Immature natural killer cell (primary cell): ENCODE results near the gene C15orf62. TPM values are rescaled to one million over a fixed set of nuclear protein-coding genes. Genes with fewer than 3 reads are reported as not detected.

ENCODE experiments used
- DNase-seq, 3 donors: peaks; one replicate each; pipeline ENCODE4 v3.0.0; 2022; ENCODE audit warnings: mixed read lengths in 1 of 3
- H3K27ac Mint-ChIP-seq, 6 donors: one replicate each; pipeline ENCODE4 v1.8.0; 2020; ENCODE audit warnings: mixed read lengths in 6 of 6, mild to moderate bottlenecking in 5 of 6, inconsistent platforms in 4 of 6, moderate library complexity in 3 of 6
- H3K27me3 Mint-ChIP-seq, 3 donors: one replicate each; pipeline ENCODE4 v1.8.0; 2020 to 2021; ENCODE audit warnings: low read depth in 3 of 3, mild to moderate bottlenecking in 3 of 3, mixed read lengths in 3 of 3, moderate library complexity in 3 of 3, inconsistent platforms in 1 of 3
- H3K36me3 Mint-ChIP-seq, 3 donors: one replicate each; pipeline ENCODE4 v1.8.0; 2020; ENCODE audit warnings: mixed read lengths in 3 of 3, inconsistent platforms in 2 of 3, mild to moderate bottlenecking in 2 of 3
- H3K4me1 Mint-ChIP-seq, 2 donors: one replicate each; pipeline ENCODE4 v1.8.0; 2020; ENCODE audit warnings: inconsistent platforms in 2 of 2, mild to moderate bottlenecking in 2 of 2, mixed read lengths in 2 of 2, moderate library complexity in 1 of 2
- H3K4me3 Mint-ChIP-seq, 5 donors: one replicate each; pipeline ENCODE4 v1.8.0; 2020; ENCODE audit warnings: mild to moderate bottlenecking in 5 of 5, mixed read lengths in 5 of 5, inconsistent platforms in 3 of 5, moderate library complexity in 3 of 5
- H3K9me3 Mint-ChIP-seq, 6 donors: one replicate each; pipeline ENCODE4 v1.8.0; 2020; ENCODE audit warnings: mild to moderate bottlenecking in 6 of 6, mixed read lengths in 6 of 6, inconsistent platforms in 4 of 6, moderate library complexity in 3 of 6
- polyA plus RNA-seq, 3 donors: library from polyadenylated mRNA; unstranded; fragments of 300-500 nt; fragmentation: Illumina TruSeq; gene quantifications; one replicate each; pipeline ENCODE4 v1.2.3, GENCODE V29; 2021

Gene C15orf62
- polyA plus RNA-seq, 3 donors from 2014 or later: 0.08 to 0.12 TPM; not detected in 1

GRCh38 chr15:40775007-40775406 lies 5.2 kb downstream of the C15orf62 start:
- Mint-ChIP-seq H3K4me1 (peaks cover 43 to 51% of the 10 kb centered on the region in 2 donors), H3K9me3 (no peaks in the 10 kb centered on the region), H3K27ac (peak overlapping the region in 1 of 6 donors; percentile 5), H3K27me3 (peaks cover 0 to 3% (median 0%) of the 10 kb centered on the region in 3 donors), H3K36me3 (peaks cover 26 to 34% (median 28%) of the 10 kb centered on the region in 3 donors), H3K4me3 (peak overlapping the region in 1 of 5 donors; percentile 17)
- no peak for DNase-seq

GRCh38 chr15:40775740-40776536 lies 6.2 kb downstream of the C15orf62 start:
- DNase-seq: no peak
- peaks cover 26 to 34% (median 28%) of the 10 kb centered on the region in 3 donors for H3K36me3 Mint-ChIP-seq
- peak overlapping the region in 4 of 5 donors; percentile 18 to 89 (median 84) for H3K4me3 Mint-ChIP-seq
- peak overlapping the region in 3 of 6 donors; percentile 82 to 95 (median 88) for H3K27ac Mint-ChIP-seq
- H3K9me3 Mint-ChIP-seq: no peaks in the 10 kb centered on the region
- H3K27me3 Mint-ChIP-seq: peaks cover 0 to 3% (median 0%) of the 10 kb centered on the region in 3 donors
- H3K4me1 Mint-ChIP-seq: peaks cover 38 to 46% of the 10 kb centered on the region in 2 donors

DNA sequence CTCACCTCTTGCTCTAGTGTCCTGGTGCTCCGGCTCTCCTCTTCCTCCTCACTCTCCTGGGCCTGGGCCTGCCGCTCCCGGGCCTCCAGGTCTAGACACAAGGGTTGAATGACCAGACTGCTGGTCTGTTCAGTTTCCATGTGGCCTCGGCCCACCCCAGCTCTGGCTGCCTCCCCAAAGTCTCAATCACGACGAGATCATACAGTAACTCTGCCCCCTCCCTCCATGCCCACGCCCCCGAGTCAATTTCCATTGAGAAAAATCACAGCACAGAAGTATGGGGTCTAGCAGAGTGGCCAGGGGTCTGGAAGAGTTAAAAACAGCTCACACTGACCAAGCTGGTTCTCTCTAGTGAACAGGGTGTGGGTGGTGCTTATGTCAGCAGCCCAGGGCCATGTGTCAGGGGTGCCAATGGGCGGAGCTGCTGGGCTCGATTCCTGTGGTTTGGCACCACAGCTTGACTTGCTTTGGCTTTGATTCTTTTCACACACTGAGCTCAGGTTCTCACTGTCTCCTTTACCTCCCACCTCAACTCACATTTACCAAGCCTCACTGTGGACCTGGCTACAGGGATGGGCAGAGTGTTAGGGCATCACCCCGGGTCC lies 6.9 kb downstream of the C15orf62 start:
- DNase-seq: peak; percentile 84 to 86 (median 86)
- H3K36me3 Mint-ChIP-seq: peaks cover 26 to 34% (median 28%) of the 10 kb centered on the region in 3 donors
- H3K27ac Mint-ChIP-seq: peak overlapping the region; percentile 78 to 95 (median 90)
- H3K27me3 Mint-ChIP-seq: peaks cover 0 to 3% (median 0%) of the 10 kb centered on the region in 3 donors
- H3K4me3 Mint-ChIP-seq: peak overlapping the region; percentile 78 to 89 (median 83)
- no peaks in the 10 kb centered on the region for H3K9me3 Mint-ChIP-seq
- peaks cover 35 to 46% of the 10 kb centered on the region in 2 donors for H3K4me1 Mint-ChIP-seq

DNA sequence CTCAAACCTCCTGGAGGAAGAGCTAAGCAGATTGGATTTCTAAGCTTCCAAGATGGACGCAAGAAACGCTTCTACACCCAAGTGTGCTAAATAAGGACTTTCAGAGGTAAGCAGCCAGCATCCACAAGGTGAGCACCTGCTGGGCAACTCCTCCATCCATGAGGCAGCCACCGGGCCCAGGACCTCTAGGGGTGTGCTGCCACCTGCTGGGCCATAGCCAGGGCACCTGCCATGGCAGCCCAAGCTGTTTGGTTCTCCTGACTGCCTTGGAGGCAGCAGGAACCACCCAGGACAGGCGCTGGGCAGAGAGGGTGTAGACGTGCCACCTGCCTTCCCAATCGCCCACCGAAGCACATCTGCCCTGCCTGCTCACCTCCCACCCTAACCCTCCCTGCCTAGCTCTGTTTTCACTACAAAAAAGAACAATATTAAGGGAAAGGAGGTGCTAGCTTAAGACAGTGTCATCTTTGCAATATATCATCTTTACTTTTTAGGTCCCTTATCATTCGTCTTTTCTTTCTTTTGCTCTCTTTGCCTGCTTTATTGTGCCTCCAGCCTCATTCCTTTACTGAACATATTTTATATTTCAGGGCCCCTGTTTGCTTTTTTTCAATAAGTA lies 12.9 kb downstream of the C15orf62 start:
- Mint-ChIP-seq H3K4me1 (peaks cover 28 to 32% of the 10 kb centered on the region in 2 donors), H3K4me3 (no peak overlapping the region), H3K36me3 (peaks cover 6 to 9% (median 8%) of the 10 kb centered on the region in 3 donors), H3K27ac (peak overlapping the region in 2 of 6 donors; percentile 43 to 46), H3K27me3 (peaks cover 0 to 2% (median 0%) of the 10 kb centered on the region in 3 donors), H3K9me3 (no peaks in the 10 kb centered on the region)
- DNase-seq: peak; percentile 70 to 76 (median 76)

GRCh38 chr15:40785164-40785563 lies 15.4 kb downstream of the C15orf62 start:
- no peak overlapping the region for H3K4me3 Mint-ChIP-seq
- H3K36me3 Mint-ChIP-seq: peaks cover 0 to 3% (median 0%) of the 10 kb centered on the region in 3 donors
- peaks cover 31 to 34% of the 10 kb centered on the region in 2 donors for H3K4me1 Mint-ChIP-seq
- H3K27ac Mint-ChIP-seq: peak overlapping the region in 1 of 6 donors; percentile 55
- no peak for DNase-seq
- H3K27me3 Mint-ChIP-seq: peaks cover 0 to 2% (median 0%) of the 10 kb centered on the region in 3 donors
- H3K9me3 Mint-ChIP-seq: no peaks in the 10 kb centered on the region

- Mint-ChIP-seq H3K9me3 (no peaks in the 10 kb centered on the region), H3K36me3 (peaks cover 0 to 3% (median 0%) of the 10 kb centered on the region in 3 donors), H3K27ac (peak overlapping the region in 4 of 6 donors; percentile 30 to 71 (median 53)), H3K4me3 (no peak overlapping the region), H3K4me1 (peaks cover 31 to 34% of the 10 kb centered on the region in 2 donors), H3K27me3 (peaks cover 0 to 2% (median 0%) of the 10 kb centered on the region in 3 donors)
- DNase-seq: no peak
Observed at GRCh38 chr15:40785814-40786213, 16.0 kb downstream of the C15orf62 start.

- peak; percentile 19 to 25 (median 21) for DNase-seq
- H3K27me3 Mint-ChIP-seq: peaks cover 0 to 4% (median 0%) of the 10 kb centered on the region in 3 donors
- no peaks in the 10 kb centered on the region for H3K9me3 Mint-ChIP-seq
- peak overlapping the region; percentile 19 to 65 (median 63) for H3K4me3 Mint-ChIP-seq
- peak overlapping the region; percentile 71 to 90 (median 86) for H3K27ac Mint-ChIP-seq
- peaks cover 0 to 5% (median 2%) of the 10 kb centered on the region in 3 donors for H3K36me3 Mint-ChIP-seq
- peaks cover 29 to 32% of the 10 kb centered on the region in 2 donors for H3K4me1 Mint-ChIP-seq
Observed at GRCh38 chr15:40787344-40787841, 17.6 kb downstream of the C15orf62 start.

DNA sequence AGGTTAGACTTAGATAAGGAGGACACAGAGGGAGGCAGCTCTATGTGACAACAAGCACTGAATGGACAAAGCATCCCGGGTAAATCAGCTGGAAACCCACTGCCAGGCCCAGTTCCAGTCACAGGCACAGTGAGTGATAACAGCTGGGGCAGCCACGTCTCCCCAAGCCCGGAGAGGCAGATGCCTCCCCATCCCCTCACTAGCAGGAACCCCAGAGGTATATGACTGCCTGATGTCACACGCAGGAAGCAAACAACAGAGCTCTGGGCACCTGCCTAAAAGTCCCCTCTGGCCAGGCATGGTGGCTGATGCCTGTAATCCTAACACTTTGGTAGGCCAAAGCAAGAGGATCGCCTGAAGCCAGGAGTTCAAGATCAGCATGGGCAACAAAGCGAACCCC lies 18.2 kb downstream of the C15orf62 start:
- Mint-ChIP-seq H3K4me1 (peaks cover 25 to 27% of the 10 kb centered on the region in 2 donors), H3K27me3 (peaks cover 0 to 4% (median 0%) of the 10 kb centered on the region in 3 donors), H3K27ac (peak overlapping the region in 5 of 6 donors; percentile 71 to 90 (median 84)), H3K36me3 (peaks cover under 1 to 5% (median 1%) of the 10 kb centered on the region in 3 donors), H3K4me3 (peak overlapping the region in 2 of 5 donors; percentile 2 to 63), H3K9me3 (no peaks in the 10 kb centered on the region)
- no peak for DNase-seq

GRCh38 chr15:40789119-40789518 lies 19.3 kb downstream of the C15orf62 start:
- Mint-ChIP-seq H3K4me1 (peaks cover 25 to 27% of the 10 kb centered on the region in 2 donors), H3K9me3 (no peaks in the 10 kb centered on the region), H3K27me3 (peaks cover 0 to 2% (median 0%) of the 10 kb centered on the region in 3 donors), H3K27ac (peak overlapping the region in 5 of 6 donors; percentile 19 to 79 (median 56)), H3K4me3 (peak overlapping the region in 1 of 5 donors; percentile 6), H3K36me3 (peaks cover 4 to 5% (median 4%) of the 10 kb centered on the region in 3 donors)
- DNase-seq: no peak

GRCh38 chr15:40789999-40790398 lies 20.2 kb downstream of the C15orf62 start:
- H3K27ac Mint-ChIP-seq: peak overlapping the region in 1 of 6 donors; percentile 79

DNA sequence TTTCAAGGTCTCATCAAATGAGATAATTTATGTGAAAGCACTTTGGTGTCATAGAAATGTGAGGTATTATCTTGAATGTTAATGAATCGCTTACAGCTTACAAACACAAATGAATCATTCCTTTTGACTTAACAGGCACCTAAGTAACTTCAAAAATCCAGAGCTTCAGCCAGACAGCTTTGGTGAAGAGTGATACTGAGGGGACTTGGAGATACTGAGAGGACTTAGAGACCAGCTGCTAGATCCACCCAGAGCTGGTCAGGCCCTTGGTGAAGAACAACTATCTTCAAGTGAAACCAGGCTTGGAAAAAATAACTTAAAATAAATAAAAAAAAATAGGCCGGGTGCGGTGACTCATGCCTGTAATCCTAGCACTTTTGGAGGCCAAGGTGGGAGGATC lies 20.9 kb downstream of the C15orf62 start:
- Mint-ChIP-seq H3K4me3 (no peak overlapping the region), H3K36me3 (peaks cover 4 to 5% (median 4%) of the 10 kb centered on the region in 3 donors), H3K27me3 (peaks cover 0 to 2% (median 0%) of the 10 kb centered on the region in 3 donors), H3K27ac (no peak overlapping the region), H3K9me3 (no peaks in the 10 kb centered on the region), H3K4me1 (peaks cover 24 to 34% of the 10 kb centered on the region in 2 donors)
- no peak for DNase-seq

More at GRCh38 chr15:40789999-40790398, 20.2 kb downstream of the C15orf62 start:
- no peak for DNase-seq
- H3K4me1 Mint-ChIP-seq: peaks cover 25 to 27% of the 10 kb centered on the region in 2 donors
- peaks cover 4 to 5% (median 4%) of the 10 kb centered on the region in 3 donors for H3K36me3 Mint-ChIP-seq
- no peaks in the 10 kb centered on the region for H3K9me3 Mint-ChIP-seq
- H3K27me3 Mint-ChIP-seq: peaks cover 0 to 2% (median 0%) of the 10 kb centered on the region in 3 donors
- H3K4me3 Mint-ChIP-seq: no peak overlapping the region

GRCh38 chr15:40792394-40792793 lies 22.6 kb downstream of the C15orf62 start:
- H3K27ac Mint-ChIP-seq: peak overlapping the region in 1 of 6 donors; percentile 41
- H3K4me1 Mint-ChIP-seq: peaks cover 18 to 31% of the 10 kb centered on the region in 2 donors
- H3K9me3 Mint-ChIP-seq: no peaks in the 10 kb centered on the region
- H3K36me3 Mint-ChIP-seq: peaks cover 4 to 5% (median 4%) of the 10 kb centered on the region in 3 donors
- H3K4me3 Mint-ChIP-seq: no peak overlapping the region
- peaks cover 0 to 2% (median 2%) of the 10 kb centered on the region in 3 donors for H3K27me3 Mint-ChIP-seq
- DNase-seq: no peak
